ENCODE measurements around the gene CASKIN1.

- TF ChIP-seq CTCF (IDR thresholded peaks at IDR 0.05 in 8 of 11, conservative IDR thresholded peaks at IDR 0.05 in 3 of 11) (peak in 5 of 11 experiments; percentile 14 to 63 (median 43)), POLR2A (IDR thresholded peaks at IDR 0.05) (peak; percentile 96 to 98 (median 98)), POLR2AphosphoS5 (IDR thresholded peaks at IDR 0.05) (peak; percentile 100)
Measured at GRCh38 chr16:2155091-2155950, 41.1 kb downstream of the CASKIN1 start, which contains the start of gene TRAF7.

All from spleen (tissue), 7 donors.